Smooth muscle cell (in vitro differentiated cells): ENCODE measurements around the gene WDR5. TPM values are rescaled to one million over a fixed set of nuclear protein-coding genes. Genes with fewer than 3 reads are reported as not detected.
"Not testable (repeated sequence)": the region's sequence is repeated elsewhere in the genome, so short reads cannot be mapped to it uniquely, and the experiment has no call there.

ENCODE experiments used
- DNase-seq: peaks from one replicate; lab custom pipeline; 2025; ENCODE audit not compliant: unreplicated experiment; lab: John Stamatoyannopoulos, UW
- H2AFZ ChIP-seq: fragments of 200-600 bp; sonication (generic); 2 replicates; pipeline ENCODE4 v1.6.0; 2016; ENCODE audit warnings: antibody characterized with exemption, low read depth, mild to moderate bottlenecking
- H3F3A ChIP-seq: fragments of 200-600 bp; sonication (generic); 2 replicates; pipeline ENCODE4 v1.6.0; 2017; ENCODE audit warnings: antibody characterized with exemption, low read depth
- H3K27ac ChIP-seq: fragments of 200-600 bp; sonication (generic); 2 replicates; pipeline ENCODE4 v1.5.1; 2016; ENCODE audit warnings: low read depth, mild to moderate bottlenecking
- H3K27me3 ChIP-seq: fragments of 200-600 bp; sonication (generic); 2 replicates; pipeline ENCODE4 v1.6.1; 2016; ENCODE audit warnings: low read depth, mild to moderate bottlenecking
- H3K36me3 ChIP-seq: fragments of 200-600 bp; sonication (generic); 2 replicates; pipeline ENCODE4 v1.5.1; 2016; ENCODE audit warnings: low read depth
- H3K4me1 ChIP-seq: fragments of 200-600 bp; sonication (generic); 2 replicates; pipeline ENCODE4 v1.5.1; 2016; ENCODE audit warnings: low read depth
- H3K4me2 ChIP-seq: fragments of 200-600 bp; sonication (generic); 2 replicates; pipeline ENCODE4 v1.6.0; 2016; ENCODE audit warnings: mild to moderate bottlenecking
- H3K4me3 ChIP-seq: fragments of 200-600 bp; sonication (generic); 2 replicates; pipeline ENCODE4 v1.5.1; 2016; ENCODE audit warnings: mild to moderate bottlenecking
- H3K79me2 ChIP-seq: fragments of 200-600 bp; sonication (generic); 2 replicates; pipeline ENCODE4 v1.6.0; 2016; ENCODE audit warnings: low read depth, mild to moderate bottlenecking
- H3K9ac ChIP-seq: fragments of 200-600 bp; sonication (generic); 2 replicates; pipeline ENCODE4 v1.6.0; 2016; ENCODE audit warnings: low read depth
- H3K9me3 ChIP-seq: fragments of 200-600 bp; sonication (generic); replicated peaks from 2 replicates; pipeline ENCODE4 v1.5.1; 2016; ENCODE audit warnings: low read depth
- H4K20me1 ChIP-seq: fragments of 200-600 bp; sonication (generic); 2 replicates; pipeline ENCODE4 v1.6.0; 2016; ENCODE audit warnings: low read depth
- CTCF ChIP-seq: fragments of 200-600 bp; sonication (generic); IDR thresholded peaks from 2 replicates; pipeline ENCODE4 v1.5.1; 2017; ENCODE audit warnings: borderline replicate concordance, mild to moderate bottlenecking, antibody characterized with exemption; ENCODE audit not compliant: insufficient read depth, poor library complexity, severe bottlenecking
- WGBS: methylation state at CpG from one replicate; pipeline ENCODE4 v1.1.7; 2016; ENCODE audit warnings: low lambda C conversion rate; 5-methylcytosine and 5-hydroxymethylcytosine counted together
- polyA plus RNA-seq: library from polyadenylated mRNA; unstranded; fragments of >200 nt; fragmentation: Nextera tagmentation; extraction: Ambion mirVana; gene quantifications from 2 replicates; pipeline ENCODE4 v1.2.1, GENCODE V29; 2016
- total RNA-seq: library from RNA; depleted of rRNA; stranded (reverse); fragments of >200 nt; gene quantifications from 2 replicates; pipeline ENCODE4 v1.2.3, GENCODE V29; 2014

Gene WDR5
- total and polyA plus RNA-seq, 2 experiments from 2014 or later, result 9.8 to 15.7 TPM

GRCh38 chr9:134099123-134099761, 36.6 kb upstream of the WDR5 start:
- Histone ChIP-seq H3K4me3 (no peak overlapping the region), H3K79me2 (no peaks in the 10 kb centered on the region), H3K27ac (no peak overlapping the region), H4K20me1 (no peaks in the 10 kb centered on the region), H3K4me2 (no peak overlapping the region), H3K9me3 (no peaks in the 10 kb centered on the region), H2AFZ (no peak overlapping the region), H3K27me3 (no peaks in the 10 kb centered on the region), H3K36me3 (no peaks in the 10 kb centered on the region), H3F3A (no peaks in the 10 kb centered on the region), H3K9ac (no peak overlapping the region), H3K4me1 (no peaks in the 10 kb centered on the region)
- WGBS, result 46% methylated on average over 13 of the region's 13 CpGs
- no peak for DNase-seq
- peak; percentile 52 for TF ChIP-seq CTCF

GRCh38 chr9:134100040-134100439, 35.8 kb upstream of the WDR5 start:
- H3K4me3 ChIP-seq, result no peak overlapping the region
- H3K27ac ChIP-seq, result no peak overlapping the region
- H3K9me3 ChIP-seq, result no peaks in the 10 kb centered on the region
- H3F3A ChIP-seq, result no peaks in the 10 kb centered on the region
- H3K79me2 ChIP-seq, result no peaks in the 10 kb centered on the region
- no peak for TF ChIP-seq CTCF
- H3K9ac ChIP-seq, result no peak overlapping the region
- DNase-seq, result no peak
- H3K4me1 ChIP-seq, result no peaks in the 10 kb centered on the region
- H4K20me1 ChIP-seq, result no peaks in the 10 kb centered on the region
- 88% methylated on average over 4 of the region's 5 CpGs for WGBS
- no peaks in the 10 kb centered on the region for H3K27me3 ChIP-seq
- no peaks in the 10 kb centered on the region for H3K36me3 ChIP-seq
- no peak overlapping the region for H2AFZ ChIP-seq
- no peak overlapping the region for H3K4me2 ChIP-seq

GRCh38 chr9:134101133-134101532, 34.7 kb upstream of the WDR5 start:
- not testable (repeated sequence) for H3K9me3 ChIP-seq, H3F3A ChIP-seq, H3K79me2 ChIP-seq, H3K27me3 ChIP-seq, H3K27ac ChIP-seq, DNase-seq, H3K4me1 ChIP-seq, H3K36me3 ChIP-seq, H3K4me3 ChIP-seq, H3K9ac ChIP-seq, H2AFZ ChIP-seq, H4K20me1 ChIP-seq, H3K4me2 ChIP-seq
- WGBS, result 79% methylated on average over 6 of the region's 6 CpGs

- H2AFZ ChIP-seq, result no peak overlapping the region
- H3K4me1 ChIP-seq, result no peaks in the 10 kb centered on the region
- H3K4me3 ChIP-seq, result no peak overlapping the region
- no peaks in the 10 kb centered on the region for H3K27me3 ChIP-seq
- no peaks in the 10 kb centered on the region for H3F3A ChIP-seq
- no peak overlapping the region for H3K4me2 ChIP-seq
- H4K20me1 ChIP-seq, result no peaks in the 10 kb centered on the region
- H3K9me3 ChIP-seq, result no peaks in the 10 kb centered on the region
- WGBS, result 88% methylated on average over 11 of the region's 11 CpGs
- no peaks in the 10 kb centered on the region for H3K79me2 ChIP-seq
- H3K9ac ChIP-seq, result no peak overlapping the region
- DNase-seq, result no peak
- TF ChIP-seq CTCF, result no peak
- no peak overlapping the region for H3K27ac ChIP-seq
- no peaks in the 10 kb centered on the region for H3K36me3 ChIP-seq
Observed at GRCh38 chr9:134101623-134102149, 34.2 kb upstream of the WDR5 start.
